HG03520 (cell line): Measurements from ENCODE around the gene IZUMO1.

ENCODE experiments used
- ATAC-seq: cut with Tn5 transposase; IDR thresholded peaks from one replicate; pipeline ENCODE4 v1.9.1; 2021; ENCODE audit warnings: mild to moderate bottlenecking, moderate library complexity; ENCODE audit not compliant: unreplicated experiment

The IZUMO1 gene

GRCh38 chr19:48757741-48758144 is 11.0 kb upstream of the IZUMO1 start:
- ATAC-seq, result no peak

- no peak for ATAC-seq
Observed at GRCh38 chr19:48757089-48757675, 10.5 kb upstream of the IZUMO1 start.

- no peak for ATAC-seq
Observed at GRCh38 chr19:48756686-48757085, 10.0 kb upstream of the IZUMO1 start.

- no peak for ATAC-seq
Observed at GRCh38 chr19:48756212-48756611, 9.5 kb upstream of the IZUMO1 start.

GRCh38 chr19:48755787-48756186 is 9.1 kb upstream of the IZUMO1 start:
- no peak for ATAC-seq

- ATAC-seq, result no peak
Observed at GRCh38 chr19:48755084-48755641, 8.5 kb upstream of the IZUMO1 start, which contains the start of gene FGF21. Gene FGF21 (plus strand): TSS chr19:48755524. CDS start chr19:48756237, 713 bp downstream.

- ATAC-seq, result no peak
Observed at GRCh38 chr19:48752496-48753365, 6.0 kb upstream of the IZUMO1 start, which contains the start of gene FUT1. Gene FUT1 (minus strand): TSS chr19:48752641. CDS start chr19:48751281, 1,360 bp downstream.

- no peak for ATAC-seq
Observed at GRCh38 chr19:48751845-48752495, 5.3 kb upstream of the IZUMO1 start.

- no peak for ATAC-seq
Observed at GRCh38 chr19:48750771-48751504, 4.2 kb upstream of the IZUMO1 start.

- ATAC-seq, result no peak
Observed at GRCh38 chr19:48750351-48750750, 3.6 kb upstream of the IZUMO1 start.

GRCh38 chr19:48749571-48750198 is 3.0 kb upstream of the IZUMO1 start:
- ATAC-seq, result no peak

- no peak for ATAC-seq
Observed at GRCh38 chr19:48746110-48746509, 599 bp downstream of the IZUMO1 start.

GRCh38 chr19:48745208-48745995 is 1.3 kb downstream of the IZUMO1 start:
- ATAC-seq, result no peak

GRCh38 chr19:48742096-48742495 is 4.6 kb downstream of the IZUMO1 start:
- ATAC-seq, result no peak

- ATAC-seq, result no peak
Observed at GRCh38 chr19:48741129-48741999, 5.3 kb downstream of the IZUMO1 start.

- ATAC-seq, result no peak
Observed at GRCh38 chr19:48740164-48740972, 6.3 kb downstream of the IZUMO1 start, which contains the start of gene RASIP1. Gene RASIP1 (minus strand): TSS chr19:48740610. CDS start chr19:48740282, 328 bp downstream.

- ATAC-seq, result no peak
Observed at GRCh38 chr19:48739404-48740163, 7.1 kb downstream of the IZUMO1 start.
